SW480 (cell line): ENCODE data around the gene MEI1.

ENCODE experiments used
- DNase-seq: peaks from one replicate; pipeline ENCODE4 v3.0.0-alpha.2; 2016; ENCODE audit warnings: low spot score

Gene MEI1

GRCh38 chr22:41841085-41841712, 141.9 kb downstream of the MEI1 start:
- peak; percentile 36 for DNase-seq

DNA sequence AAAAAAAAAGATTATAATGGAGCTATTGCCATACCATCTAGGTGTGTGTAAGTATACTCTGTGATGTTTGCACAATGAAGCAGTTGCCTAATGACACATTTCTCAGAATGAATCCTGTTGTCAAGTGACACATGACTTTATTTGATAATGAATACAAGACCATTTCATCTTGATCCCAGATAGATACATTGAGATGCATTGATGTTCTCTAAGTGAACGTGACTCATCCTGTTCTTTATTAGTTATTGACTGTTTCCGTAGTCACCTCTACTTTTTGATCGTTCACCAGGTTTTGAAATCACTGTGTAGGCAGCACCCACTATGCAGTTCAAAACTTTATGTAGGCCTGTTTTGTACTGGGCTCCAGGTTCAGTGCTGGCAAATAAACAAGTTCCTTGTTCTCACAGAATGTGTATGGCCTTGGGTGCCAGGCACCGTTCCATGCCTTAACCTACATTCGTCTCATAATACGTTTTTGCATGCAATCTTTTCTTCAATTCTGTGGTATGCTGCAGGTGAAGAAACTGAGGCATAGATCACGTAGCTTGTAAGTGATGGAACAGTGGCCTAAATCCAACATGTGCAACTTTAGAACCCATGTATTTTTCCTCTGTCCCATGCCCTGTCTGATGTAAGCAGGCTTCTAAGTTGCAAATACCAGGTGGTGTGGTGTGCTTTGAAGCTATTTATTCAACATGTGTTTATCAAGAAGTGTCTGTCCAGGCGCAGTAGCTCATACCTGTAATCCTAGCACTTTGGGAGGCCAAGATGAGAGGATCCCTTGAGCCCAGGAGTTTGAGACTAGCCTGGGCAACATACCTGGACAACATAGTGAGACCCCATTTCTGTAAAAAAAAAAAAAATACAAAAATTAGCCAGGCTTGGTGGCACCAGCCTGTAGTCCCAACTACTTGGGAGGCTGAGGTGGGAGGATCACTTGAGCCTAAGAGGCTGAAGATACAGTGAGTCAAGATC, 144.0 kb downstream of the MEI1 start:
- no peak for DNase-seq

DNA sequence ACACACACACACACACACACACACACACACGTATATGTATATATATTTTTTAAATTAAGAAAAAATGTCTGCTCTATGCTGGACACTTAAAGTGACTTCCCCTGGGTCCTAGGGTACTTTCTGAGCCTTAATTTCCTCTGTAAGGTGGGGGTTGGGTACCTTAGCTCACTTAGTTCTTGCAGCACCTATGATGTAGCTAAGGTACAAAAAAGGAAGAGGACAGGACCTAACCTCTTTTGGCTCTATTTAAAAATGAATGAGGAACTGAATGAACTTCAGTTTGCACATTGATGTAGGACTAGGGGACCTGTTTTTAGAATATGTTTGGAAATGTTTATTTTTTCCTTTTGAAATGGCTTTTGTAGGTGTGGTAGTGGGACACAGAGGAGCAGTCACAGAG, 144.7 kb downstream of the MEI1 start:
- no peak for DNase-seq

DNA sequence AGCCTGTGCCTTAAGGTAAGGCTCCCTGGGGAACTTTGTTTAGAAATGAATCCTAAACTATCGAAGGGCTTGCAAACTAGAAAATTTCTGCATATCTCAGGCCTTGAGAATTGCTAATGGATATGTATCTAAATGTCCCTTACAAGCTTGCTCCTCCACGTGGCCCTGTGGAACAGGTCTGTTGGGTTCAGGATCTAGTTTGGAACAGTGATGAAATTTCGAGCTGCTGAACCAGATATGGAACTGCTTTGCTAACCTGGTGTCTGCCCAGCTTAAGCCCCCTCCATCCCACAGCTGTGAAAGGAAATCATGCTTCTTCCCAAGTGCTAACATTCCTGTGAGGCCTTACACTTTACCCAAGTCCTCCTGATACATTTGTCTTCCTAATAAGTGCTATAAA, 145.2 kb downstream of the MEI1 start:
- DNase-seq = no peak

GRCh38 chr22:41845380-41846267, 146.3 kb downstream of the MEI1 start:
- DNase-seq = no peak

DNA sequence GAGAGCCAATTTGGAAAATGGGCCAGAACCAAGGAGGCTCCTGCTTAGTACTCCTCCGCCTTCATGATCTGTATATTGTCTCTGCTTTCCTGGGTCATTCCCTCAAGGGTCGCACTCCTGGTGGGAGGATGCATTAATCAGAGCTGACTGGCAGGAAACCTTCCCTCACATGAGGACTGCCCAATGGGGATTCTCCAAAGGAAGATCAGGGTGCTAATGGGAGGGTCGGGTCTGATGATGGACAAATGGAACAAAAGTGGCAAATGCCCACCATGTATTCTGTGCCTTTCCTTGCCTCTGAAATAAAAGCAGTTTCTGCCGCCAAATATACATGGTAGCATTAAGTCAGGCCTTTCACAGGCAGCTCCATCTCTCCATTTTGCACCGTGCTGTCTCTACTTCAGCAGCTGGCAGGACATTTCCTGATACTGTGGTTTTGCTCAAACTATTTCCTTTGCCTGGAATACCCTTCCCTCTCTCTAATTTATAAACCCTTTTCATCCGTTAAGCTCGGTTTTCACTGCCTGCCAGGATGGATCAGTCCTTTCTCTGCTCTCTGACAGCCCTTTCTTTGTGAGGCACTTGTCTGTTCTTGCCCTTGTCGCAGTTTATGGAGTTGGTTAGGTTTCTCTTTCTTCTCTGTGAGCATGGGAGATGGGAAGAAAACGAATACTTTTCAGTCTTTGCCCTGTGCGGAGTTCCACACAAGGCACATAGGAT, 147.1 kb downstream of the MEI1 start:
- no peak for DNase-seq

DNA sequence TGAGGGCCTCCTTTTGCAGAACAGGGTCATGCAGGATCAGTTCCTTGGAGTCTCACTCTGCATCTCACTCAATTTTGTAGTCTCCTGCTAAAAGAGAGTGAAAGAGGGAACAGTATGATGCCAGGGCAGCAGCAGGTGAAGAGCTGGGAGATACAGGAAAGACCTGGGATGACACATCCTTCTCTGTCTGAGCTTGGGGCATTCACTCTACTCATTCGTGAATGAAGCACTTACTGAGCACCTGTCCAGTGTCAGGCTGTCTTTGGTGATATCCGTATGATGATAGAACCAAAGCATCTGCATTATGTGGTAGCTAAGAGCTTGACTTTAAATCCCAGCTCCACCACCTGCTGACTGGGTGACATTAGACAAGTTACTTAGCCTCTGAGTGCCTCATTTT, 148.0 kb downstream of the MEI1 start:
- no peak for DNase-seq

DNA sequence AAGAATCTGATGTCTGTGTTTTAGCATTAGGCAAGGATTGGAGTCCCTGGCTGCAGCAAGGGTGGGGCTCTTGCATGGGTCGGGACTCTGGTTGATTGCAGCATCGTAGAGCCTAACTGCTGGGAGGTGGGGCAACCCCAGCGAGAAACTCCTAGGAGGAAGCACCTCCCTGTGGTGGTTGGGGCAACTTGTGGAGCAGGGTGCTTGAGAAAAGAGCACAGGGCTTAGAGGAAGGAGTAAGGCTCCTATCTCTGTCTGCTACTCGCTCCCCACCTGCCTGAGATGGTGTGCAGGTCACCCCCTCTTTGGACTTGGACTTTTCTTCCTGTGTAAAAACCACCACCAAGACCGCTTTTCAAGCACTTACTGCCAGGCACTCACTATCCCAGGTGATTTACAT, 149.2 kb downstream of the MEI1 start:
- DNase-seq = no peak
